Measurements from ENCODE around the gene RREB1.

The RREB1 gene

DNA sequence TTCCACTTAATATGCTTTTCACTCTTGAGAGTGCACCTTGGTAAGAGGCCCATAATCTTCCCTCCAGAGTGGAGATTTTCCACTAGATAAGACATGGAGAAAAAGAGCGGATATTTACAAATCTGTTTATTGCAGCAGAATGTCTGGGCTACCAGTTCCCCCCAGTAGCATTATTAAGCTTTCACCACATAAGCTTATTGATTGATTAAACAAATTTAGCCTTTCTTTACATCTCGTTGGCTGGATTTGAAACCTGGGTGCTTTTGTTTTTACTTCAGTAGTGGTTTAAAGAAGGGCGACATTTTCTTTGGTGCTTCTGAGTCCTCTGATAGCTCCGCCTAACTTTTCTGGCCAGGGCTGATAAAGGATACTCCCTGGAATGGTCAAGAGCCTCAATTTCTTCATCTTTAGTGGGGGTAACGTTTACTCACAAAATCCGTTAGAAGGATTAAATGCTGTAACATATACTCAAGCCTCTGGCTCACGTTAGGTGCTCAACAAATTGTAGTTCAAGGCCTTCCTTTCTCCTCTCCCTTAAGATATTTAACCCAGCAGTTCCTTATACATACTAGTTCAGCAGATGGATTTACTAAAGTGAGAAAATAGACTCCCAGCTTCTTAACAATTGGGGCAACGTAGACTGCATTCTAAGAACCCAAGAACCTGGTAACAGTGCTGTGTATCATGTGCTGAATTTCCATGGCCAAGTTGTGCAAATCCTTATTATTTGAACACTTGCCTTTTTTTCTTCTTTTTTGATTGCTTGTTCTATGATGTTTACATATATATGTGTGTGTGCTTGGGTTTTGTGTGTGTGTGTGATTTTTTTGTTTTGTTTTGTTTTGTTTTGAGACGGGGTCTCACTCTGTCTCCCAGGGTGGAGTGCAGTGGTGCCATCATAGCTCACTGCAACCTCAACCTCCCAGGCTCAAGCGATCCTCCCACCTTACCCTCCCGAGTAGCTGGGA is 91.4 kb downstream of the RREB1 start:
- no peak for DNase-seq

DNA sequence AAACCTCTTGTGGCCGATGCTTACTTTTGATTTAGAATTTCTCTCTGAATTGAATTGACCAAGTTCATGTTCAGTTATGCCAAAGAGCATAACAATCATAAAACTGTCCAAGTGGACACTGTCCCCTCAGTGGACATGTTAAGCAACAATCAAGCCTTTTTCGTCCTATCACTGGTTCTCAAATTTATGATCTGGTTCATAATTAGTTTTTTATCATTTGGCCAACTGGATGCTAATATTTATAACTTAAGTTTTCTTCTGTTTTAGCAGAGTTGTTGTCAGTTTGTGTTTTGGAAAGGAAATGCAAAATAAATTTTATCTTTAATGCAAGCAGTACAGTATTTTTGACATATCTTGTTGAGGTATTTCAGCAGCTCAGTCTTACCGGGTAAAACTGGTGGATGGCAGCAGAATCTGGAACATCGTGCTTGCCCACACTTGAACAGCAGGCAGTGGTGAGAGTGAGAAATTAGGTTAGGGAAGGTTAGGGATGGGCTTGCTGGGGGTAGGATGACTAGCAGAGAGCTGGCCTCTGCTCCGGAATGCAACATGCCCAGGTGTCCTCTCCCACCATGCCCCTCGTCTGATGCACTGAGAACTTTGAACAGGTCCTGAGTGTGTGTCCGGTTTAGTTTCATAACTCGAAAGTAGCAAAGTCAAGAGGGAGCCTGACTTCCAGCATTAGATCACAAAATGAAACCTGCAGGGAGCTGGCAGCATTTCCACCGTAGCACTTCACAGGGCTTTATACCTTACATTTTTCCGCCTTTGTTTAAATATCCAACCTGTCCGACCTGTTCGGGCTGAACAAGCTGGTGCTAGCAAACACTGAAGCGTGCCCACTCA is 93.1 kb downstream of the RREB1 start:
- peak; percentile 99 for DNase-seq

DNA sequence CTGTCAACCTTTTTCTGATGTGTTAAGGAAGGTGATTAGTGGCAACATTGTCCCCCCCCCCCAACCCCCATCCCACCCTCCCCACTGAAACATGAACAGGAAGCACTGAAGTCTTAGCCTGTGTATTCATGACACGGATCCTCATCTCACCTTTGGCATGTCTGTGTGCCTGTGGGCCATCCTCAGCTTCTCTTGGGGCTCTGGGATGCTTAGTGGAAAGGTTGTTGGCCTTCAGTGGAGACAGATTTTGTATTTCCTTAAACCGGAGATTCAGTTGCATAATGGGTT is 93.6 kb downstream of the RREB1 start:
- no peak for DNase-seq

DNA sequence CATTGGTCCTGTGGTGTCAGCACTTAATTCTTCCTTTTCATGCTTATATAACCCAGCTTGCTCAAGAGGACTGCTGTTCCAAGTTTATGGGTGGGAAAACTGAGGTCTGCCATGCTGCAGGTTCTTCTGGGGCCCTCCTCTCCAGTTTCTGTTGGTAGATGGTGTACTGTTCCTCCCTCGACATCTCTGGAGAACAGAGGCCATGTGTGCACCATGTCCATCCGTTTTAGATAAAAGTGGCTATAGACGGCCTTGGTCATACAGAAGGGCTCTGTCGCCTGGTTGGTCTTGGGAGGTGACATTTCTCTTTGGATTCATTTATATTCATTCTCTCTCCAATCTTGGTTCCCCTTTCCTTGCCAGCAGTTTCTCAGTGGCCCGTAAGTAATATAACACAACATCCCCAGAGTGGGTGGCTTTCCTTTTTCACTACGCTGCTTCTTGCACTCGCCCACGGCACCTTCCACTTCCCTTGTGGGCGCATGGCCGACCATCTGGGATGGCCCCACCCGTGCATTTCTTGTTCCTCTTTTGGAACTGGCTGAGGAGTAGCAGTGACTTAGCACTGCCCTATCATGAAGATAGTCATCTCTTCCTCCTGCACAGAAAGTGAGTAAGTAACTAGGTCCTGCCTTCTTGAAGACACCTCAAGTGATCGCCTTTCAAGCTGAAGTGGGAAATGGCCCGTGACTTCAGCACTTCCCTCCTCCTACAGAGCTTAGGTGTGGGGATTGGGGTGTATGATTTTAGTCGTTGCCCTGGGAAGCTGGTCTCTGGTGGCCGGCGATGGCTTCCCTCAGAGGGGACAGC is 94.2 kb downstream of the RREB1 start:
- DNase-seq, result no peak

DNA sequence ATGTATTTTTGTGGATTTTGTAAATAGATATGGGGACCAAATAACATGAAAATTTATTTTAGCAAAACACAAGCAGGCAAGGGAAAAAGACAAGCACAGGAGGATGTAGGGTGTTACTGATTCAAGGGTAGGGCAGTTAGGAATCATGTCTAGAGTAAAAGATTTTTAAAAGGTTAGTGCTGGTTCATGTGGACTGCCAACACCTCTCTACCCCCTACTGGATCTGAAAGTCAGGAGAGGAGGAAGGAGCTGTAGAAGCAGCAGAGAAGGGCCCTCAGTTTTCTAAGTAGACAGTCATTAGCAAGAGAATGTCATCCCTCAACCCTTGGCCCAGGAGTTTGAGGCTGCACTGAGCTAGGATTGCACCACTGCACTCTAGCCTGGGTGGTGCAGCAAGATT is 95.2 kb downstream of the RREB1 start:
- DNase-seq, result no peak

DNA sequence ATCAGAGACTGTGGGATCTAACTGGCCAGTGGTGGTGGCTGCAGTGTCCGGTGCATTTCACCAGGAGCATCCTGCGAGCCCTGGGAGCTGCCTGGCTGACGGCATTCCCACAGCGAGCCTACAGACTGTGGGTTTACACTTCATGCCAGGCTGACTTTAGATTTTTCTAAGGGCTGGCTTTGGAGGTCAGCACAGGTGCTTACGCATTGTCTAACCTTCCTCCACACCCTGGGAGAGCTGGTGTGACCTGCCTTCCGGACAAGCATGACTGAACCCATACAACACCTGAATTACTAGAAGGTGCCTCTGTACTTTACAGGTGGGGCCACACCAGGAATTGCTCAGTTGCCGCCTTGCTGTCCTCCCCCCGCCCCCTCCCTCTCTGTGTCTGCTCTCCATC is 96.2 kb downstream of the RREB1 start:
- DNase-seq, result no peak

DNA sequence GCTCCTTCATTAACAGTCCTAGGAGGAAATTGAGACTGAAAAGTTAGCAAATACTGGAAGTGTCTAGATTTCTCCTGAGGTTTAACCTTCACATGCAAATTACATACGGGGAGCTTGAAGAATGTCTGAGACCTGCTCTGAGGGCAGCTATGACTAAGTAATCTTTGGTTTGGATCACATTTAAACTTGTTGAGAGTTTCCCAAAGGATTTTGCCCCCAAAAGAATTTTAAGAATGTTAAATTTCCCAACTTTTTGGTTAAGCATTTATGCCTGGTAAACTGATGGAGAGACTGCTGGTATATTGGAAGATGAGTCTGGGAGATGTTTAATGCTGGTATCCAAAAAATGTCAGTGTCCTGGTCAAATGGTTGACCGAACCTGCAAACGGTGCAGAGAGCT is 97.0 kb downstream of the RREB1 start:
- DNase-seq, result no peak

DNA sequence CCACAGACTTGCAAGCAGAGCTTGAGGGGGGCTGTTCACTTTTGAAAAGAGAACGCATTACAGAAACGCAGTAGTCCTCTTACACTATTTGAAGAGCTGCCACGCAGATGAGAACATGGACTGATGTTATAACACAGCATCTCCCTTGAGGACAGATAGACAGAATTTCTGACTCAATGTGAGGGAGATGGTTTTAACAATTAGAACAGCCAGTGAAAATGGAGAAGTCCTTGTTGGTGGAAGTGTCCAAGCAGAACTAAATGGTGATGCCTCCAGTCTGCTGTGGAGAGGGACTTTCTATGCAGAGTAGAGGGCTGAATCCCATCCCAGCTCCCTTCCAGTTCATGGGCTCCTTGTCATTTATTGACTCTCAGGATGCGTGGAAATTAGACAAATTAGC is 100.0 kb downstream of the RREB1 start:
- DNase-seq, result no peak

DNA sequence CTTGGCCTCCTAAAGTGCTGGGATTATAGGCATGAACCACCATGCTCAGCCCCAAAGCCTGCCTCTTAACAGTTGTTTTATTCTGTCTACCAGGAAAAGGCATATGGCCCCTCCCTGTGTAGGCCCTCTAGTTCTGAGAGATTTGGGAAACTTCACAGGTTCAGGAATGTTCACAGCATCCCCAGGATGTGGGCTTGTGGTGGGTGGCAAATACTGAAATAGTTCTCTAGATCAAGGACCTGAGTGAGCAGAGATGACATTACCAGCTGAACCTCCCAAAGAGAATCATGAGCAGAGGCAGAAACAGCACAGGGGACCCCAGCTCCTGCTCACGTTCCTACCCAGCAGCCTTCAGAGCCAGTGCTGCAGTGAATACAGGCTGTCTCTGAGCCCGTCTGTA is 105.7 kb downstream of the RREB1 start:
- no peak for DNase-seq

DNA sequence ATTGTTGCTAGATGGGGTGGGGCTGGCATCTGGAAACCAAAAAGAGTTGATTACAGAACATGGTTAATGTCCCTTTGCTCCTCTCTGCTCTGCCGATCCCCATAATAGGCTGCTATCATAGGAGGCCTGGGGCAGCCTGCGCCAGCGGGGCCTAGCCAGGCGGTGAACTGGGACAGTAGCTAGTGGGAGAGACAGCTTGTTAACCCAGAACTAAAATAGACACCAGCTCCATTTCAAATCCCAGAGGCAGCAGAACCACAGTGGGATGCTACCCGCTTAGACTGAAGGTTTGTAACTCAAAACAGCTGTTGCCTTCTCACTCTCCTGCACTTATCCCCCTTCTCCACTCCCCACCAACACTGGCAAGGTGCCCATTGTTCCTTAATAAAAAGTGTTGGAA is 106.7 kb downstream of the RREB1 start:
- DNase-seq, result no peak

DNA sequence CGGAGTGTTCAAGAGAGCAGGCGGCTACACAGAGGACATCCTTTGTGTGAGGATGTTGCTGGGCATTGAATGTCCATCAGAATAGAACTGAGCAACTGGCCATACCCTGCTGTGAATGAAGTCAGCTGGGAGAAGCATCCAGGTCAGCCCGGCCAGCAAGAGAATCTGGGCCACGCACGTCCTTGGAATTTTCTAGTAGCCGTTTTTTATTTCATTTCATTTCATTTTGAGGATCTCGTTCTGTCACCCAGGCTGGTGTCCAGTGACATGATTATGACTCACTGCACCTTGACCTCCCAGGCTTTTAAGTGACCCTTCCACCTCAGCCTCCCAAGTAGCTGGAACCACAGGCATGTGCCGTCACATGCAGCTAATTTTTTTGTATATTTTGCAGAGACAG is 107.4 kb downstream of the RREB1 start:
- no peak for DNase-seq

DNA sequence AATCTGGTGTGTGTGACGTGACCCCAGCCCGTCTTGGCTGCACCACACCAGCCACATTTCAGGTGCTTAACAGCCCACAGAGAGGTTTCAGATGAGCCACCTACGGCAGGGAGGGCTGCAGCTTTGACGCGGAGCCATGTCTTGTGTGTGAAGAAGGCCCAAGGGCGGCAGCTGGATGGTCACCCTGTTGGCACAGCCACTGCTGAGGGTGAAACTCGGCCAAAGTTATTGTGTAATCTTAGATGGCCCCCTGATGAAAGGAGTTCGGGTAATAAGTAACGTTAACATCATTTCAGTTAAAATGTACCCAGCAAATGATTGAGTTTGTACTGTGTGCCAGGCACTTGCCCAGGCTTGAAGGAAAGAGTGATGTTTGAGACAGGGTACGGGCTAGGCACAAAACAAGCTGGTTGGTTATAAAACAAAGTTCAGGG is 108.1 kb downstream of the RREB1 start:
- no peak for DNase-seq

DNA sequence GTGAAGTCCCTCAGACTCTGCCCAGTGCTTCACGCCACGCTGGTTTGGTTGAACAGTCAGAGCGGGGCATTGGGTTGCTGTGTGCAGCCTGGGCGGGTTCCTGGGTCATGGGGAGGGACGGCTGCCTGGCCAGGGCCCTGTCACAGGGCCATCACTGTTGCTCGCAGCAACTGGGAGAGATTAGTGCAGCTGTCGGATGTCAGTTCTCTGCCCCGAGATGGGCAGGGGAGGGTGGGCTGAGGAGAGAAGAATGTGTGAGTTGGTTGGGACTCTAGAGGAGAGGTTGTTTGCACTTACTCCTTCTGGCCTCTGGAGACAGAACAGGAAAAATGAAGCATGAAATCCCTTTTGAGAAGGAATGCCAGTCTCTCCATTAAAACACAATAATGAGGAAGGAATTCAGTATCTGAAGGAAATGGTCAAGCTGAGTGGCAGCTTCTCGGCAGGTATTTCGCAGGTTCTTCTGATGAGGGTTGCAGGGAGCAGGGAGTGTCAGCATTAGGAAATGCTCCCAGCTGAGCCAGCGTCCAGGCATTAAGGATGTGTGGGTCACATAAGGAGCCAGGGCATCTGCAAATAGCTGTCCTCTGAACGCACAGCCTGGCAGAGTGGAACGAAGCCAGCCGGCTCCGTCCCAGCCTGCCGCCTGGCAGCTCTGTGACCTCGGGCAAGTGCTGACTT is 109.3 kb downstream of the RREB1 start:
- DNase-seq, result no peak

DNA sequence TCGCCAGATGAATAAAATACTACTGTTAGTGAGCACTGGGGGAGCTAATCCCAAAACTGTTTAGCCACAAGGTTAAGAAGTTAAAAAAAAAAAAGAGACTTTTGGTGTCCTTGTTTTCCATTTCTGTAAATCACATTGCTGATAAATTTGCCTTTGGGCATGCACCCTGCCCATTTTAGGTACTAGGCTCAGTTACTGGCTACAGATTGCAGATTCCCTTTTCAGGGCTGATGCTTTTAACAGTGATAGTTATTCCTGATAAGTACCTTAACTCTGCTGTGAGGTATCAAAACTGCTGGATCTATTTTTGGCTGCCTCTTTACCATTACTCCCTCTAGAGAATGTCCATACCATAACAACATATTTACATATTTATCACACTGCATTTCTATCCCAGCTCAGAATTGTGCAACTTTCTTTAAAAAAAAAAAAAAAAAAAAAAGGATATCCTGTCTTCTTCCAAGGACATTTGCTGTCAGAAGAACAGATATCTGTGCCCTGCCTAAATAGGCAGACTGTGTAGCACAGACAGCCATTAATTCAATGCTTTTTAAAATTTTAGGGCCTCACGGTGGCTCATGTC is 110.7 kb downstream of the RREB1 start:
- DNase-seq, result no peak

DNA sequence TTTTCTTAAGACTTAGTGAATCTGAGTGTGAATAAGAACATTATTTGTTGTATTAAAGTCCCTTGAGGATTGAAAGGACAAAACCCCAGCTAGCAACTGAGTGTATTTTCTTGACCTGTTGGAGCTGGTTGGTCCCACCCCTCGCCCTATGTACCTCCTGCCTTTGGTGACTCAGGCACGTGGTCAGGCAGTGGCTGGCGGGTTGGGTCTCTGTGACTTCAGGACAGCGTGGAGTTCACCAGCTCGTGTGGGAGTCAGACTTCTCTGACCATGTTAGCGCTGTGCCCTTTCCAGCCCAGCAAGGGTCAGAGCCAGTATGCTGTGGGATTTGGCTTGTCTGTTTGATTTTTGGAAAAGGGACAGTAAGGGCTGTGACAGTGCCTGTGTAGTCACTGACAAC is 111.5 kb downstream of the RREB1 start:
- no peak for DNase-seq

DNA sequence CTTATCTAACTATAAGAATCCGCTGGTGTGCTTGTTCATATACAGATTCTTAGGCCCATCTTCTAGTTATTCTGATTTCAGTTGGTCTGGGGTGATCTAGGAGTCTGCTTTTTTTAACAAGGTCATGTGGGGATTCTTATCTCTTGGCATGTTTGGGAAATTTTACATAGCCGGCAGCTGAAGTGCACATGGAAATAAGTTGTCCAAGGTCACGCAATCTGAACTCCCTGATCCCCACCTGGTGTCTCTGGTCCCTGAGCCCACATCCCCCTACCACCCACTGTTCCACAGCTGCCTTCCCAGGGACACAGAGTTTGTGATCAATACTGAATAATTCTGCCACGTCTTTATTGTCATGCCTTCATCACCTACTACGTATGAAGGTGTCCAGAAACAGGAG is 114.4 kb downstream of the RREB1 start:
- no peak for DNase-seq

DNA sequence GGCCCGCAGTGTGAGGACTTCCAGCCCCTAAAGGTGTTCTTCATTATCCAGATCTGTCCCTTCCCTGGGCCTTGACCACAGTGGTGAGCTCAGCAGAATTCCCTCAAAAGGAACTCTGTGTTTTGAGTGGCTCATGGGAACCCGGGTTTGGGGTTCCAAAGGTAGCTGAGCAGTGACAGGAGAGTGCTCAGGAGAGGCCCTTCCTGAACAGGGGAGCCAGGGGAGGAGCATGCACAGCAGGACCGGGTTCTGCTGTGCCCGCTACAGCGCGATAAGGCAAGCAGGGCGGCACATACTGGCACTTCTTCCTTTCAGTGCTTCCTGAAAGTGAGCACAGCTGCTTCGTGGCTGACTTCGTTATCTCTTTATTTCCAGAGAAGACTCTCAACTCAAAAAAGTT is 117.0 kb downstream of the RREB1 start:
- DNase-seq, result no peak

DNA sequence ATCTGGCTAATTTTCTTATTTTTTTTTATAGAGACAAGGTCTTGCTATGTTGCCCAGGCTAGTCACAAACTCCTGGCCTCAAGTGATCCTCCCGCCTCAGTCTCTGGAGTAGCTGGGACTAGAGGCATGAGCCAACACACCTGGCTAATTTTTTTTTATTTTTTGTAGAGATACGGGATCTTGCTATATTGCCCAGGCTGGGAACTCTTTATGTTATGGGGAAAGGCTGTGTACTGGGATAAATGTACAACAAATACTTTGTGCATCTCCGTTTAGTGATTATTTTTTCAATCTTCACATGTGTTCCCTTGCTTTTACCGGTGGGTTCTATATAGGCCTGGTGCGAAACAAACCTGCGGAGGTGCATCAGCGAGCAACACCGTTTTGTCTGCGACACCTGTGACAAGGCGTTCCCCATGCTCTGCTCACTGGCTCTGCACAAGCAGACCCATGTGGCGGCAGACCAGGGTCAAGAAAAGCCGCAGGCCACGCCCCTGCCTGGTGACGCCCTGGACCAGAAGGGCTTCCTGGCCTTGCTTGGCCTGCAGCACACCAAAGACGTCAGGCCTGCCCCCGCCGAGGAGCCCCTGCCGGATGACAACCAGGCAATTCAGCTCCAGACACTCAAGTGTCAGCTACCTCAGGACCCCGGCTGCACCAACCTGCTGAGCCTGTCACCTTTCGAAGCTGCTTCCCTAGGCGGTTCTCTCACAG is 121.1 kb downstream of the RREB1 start:
- no peak for DNase-seq

DNA sequence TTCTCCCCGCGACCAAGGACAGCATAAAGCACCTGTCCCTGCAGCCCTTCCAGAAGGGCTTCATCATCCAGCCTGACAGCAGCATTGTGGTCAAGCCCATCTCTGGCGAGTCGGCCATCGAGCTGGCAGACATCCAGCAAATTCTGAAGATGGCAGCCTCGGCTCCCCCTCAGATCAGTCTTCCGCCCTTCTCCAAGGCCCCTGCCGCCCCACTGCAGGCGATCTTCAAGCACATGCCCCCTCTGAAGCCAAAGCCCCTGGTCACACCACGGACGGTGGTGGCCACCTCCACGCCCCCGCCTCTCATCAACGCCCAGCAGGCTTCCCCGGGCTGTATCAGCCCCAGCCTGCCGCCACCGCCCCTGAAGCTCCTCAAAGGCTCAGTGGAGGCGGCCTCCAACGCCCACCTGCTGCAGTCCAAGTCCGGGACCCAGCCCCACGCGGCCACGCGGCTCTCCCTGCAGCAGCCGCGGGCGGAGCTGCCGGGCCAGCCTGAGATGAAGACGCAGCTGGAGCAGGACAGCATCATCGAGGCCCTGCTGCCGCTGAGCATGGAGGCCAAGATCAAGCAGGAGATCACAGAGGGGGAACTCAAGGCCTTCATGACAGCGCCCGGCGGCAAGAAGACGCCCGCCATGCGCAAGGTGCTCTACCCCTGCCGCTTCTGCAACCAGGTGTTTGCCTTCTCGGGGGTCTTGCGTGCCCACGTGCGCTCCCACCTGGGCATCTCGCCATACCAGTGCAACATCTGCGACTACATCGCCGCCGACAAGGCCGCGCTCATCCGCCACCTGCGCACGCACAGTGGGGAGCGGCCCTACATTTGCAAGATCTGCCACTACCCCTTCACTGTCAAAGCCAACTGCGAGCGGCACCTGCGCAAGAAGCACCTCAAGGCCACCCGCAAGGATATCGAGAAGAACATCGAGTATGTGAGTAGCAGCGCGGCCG is 121.9 kb downstream of the RREB1 start:
- no peak for DNase-seq

DNA sequence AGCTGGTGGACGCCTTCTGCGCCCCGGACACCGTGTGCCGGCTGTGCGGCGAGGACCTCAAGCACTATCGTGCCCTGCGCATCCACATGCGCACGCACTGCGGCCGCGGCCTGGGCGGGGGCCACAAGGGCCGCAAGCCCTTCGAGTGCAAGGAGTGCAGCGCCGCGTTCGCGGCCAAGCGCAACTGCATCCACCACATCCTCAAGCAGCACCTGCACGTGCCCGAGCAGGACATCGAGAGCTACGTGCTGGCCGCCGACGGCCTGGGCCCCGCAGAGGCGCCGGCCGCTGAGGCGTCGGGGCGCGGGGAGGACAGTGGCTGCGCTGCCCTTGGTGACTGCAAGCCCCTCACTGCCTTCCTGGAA is 122.5 kb downstream of the RREB1 start:
- no peak for DNase-seq
